ENCODE measurements around the gene THUMPD2.

Gene THUMPD2

DNA sequence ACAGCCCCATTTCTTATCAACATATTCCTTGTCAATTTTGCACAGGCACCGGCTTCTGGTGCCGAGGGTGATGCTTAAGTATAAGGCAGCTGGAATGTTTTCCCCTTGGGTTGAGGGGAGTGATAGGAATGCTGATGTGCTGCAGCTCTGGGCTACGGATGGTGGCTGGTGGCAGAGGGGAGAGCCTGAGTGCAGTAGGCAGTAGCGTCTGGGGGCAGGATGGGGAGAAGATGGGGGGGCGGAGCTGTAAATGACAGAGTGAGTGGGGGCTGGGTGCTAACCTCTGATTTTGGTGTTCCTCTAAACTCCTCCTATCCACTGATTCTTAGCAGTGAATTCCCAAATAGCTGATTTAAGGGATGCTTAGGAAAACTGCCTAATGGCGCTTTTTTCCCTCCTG, 92.6 kb downstream of the THUMPD2 start:
- no peaks in the 10 kb centered on the region for H3F3A ChIP-seq (ENCODE audit: insufficient read depth, low read length)
- H3K4me2 ChIP-seq (ENCODE audit: low read depth, low read length), result no peak overlapping the region
- no peaks in the 10 kb centered on the region for H3K9me3 ChIP-seq (replicated peaks; ENCODE audit: insufficient read depth, low read length)
- no peak overlapping the region for H3K9ac ChIP-seq (ENCODE audit: low read length)
- H3K36me3 ChIP-seq (replicated peaks; ENCODE audit: insufficient read depth, low read length), result no peaks in the 10 kb centered on the region
- no peak for DNase-seq
- no peaks in the 10 kb centered on the region for H3K79me2 ChIP-seq (ENCODE audit: low read length)
- no peaks in the 10 kb centered on the region for H3K4me1 ChIP-seq (ENCODE audit: low read length)
- H3K27me3 ChIP-seq (replicated peaks; ENCODE audit: insufficient read depth, low read length), result no peaks in the 10 kb centered on the region
- no peak overlapping the region for H2AFZ ChIP-seq (ENCODE audit: low read length)
- no peak overlapping the region for H3K4me3 ChIP-seq (ENCODE audit: low read length)
- H4K20me1 ChIP-seq (ENCODE audit: insufficient read depth, low read length), result no peaks in the 10 kb centered on the region
- H3K27ac ChIP-seq (ENCODE audit: low read length), result no peak overlapping the region
- TF ChIP-seq EZH2phosphoT487 (IDR thresholded peaks at IDR 0.05; ENCODE audit: low read length), result no peak
- TF ChIP-seq, protein P1, sequence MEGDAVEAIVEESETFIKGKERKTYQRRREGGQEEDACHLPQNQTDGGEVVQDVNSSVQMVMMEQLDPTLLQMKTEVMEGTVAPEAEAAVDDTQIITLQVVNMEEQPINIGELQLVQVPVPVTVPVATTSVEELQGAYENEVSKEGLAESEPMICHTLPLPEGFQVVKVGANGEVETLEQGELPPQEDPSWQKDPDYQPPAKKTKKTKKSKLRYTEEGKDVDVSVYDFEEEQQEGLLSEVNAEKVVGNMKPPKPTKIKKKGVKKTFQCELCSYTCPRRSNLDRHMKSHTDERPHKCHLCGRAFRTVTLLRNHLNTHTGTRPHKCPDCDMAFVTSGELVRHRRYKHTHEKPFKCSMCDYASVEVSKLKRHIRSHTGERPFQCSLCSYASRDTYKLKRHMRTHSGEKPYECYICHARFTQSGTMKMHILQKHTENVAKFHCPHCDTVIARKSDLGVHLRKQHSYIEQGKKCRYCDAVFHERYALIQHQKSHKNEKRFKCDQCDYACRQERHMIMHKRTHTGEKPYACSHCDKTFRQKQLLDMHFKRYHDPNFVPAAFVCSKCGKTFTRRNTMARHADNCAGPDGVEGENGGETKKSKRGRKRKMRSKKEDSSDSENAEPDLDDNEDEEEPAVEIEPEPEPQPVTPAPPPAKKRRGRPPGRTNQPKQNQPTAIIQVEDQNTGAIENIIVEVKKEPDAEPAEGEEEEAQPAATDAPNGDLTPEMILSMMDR (IDR thresholded peaks at IDR 0.05; ENCODE audit: low read length), result no peak
- TF ChIP-seq EZH2 (optimal IDR thresholded peaks at IDR 0.05; ENCODE audit: low read depth, low read length), result no peak
- H3K9me2 ChIP-seq (replicated peaks; ENCODE audit: insufficient read depth, low read length), result no peaks in the 10 kb centered on the region
